Measurements from ENCODE around the gene ASB18. TPM values are rescaled to one million over a fixed set of nuclear protein-coding genes. Genes with fewer than 3 reads are reported as not detected.

Gene ASB18
- total and polyA plus RNA-seq, 2 of the 8 experiments (the other 6 are each of a cell fraction or from before 2014, with no cell fraction given): not detected

DNA sequence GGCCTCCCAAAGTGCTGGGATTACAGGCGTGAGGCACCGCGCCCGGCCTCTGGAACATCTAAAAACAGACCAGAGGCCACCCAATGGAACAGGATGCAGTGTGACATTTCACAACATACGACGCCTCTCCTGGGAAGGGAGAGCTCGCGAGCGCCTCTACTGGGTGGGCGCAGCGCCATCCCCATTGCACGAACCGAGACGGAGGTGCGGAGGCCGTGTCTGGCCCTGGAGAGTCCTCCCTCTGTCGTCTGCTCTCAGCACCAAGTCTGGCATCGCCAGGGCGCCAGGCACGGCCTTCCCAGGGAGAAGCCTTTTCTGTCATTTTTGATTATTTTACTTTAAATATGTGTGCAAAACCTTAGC is 86.6 kb downstream of the ASB18 start:
- peak overlapping the region; percentile 64 to 81 for H3K4me2 ChIP-seq (ENCODE audit: insufficient read depth in 1 of 2, low read depth in 2 of 2, low read length in 2 of 2)
- no peak overlapping the region for H2BK15ac ChIP-seq (ENCODE audit: low read length)
- DNase-seq (ENCODE audit: low read depth in 1 of 2, low spot score in 2 of 2) (peak in 1 of 2 experiments; percentile 91), FAIRE-seq (no peak)
- H3K27me3 ChIP-seq (replicated peaks in 1 of 4; ENCODE audit: control insufficient read depth in 3 of 4, extremely low read depth in 1 of 4, insufficient read depth in 3 of 4, low read length in 3 of 4): peaks cover 47 to 73% (median 64%) of the 10 kb centered on the region in 4 experiments
- H3K4ac ChIP-seq (replicated peaks; ENCODE audit: insufficient read length, low read depth, low read length): no peak overlapping the region
- peak overlapping the region; percentile 48; the same call in 1 of the 2 replicates for H3K18ac ChIP-seq (ENCODE audit: extremely low read depth, low read length)
- H3K4me1 ChIP-seq (replicated peaks in 1 of 4; ENCODE audit: control insufficient read depth in 3 of 4, insufficient read depth in 4 of 4, low read length in 3 of 4): peaks cover 11 to 32% (median 18%) of the 10 kb centered on the region in 4 experiments
- no peak overlapping the region for H4K91ac ChIP-seq (replicated peaks; ENCODE audit: insufficient read length, low read length)
- no peak overlapping the region for H3K56ac ChIP-seq (replicated peaks; ENCODE audit: insufficient read length, low read depth, low read length)
- no peak overlapping the region for H3K27ac ChIP-seq (ENCODE audit: low read depth, low read length)
- H4K20me1 ChIP-seq (replicated peaks in 1 of 2; ENCODE audit: control insufficient read depth in 1 of 2, insufficient read depth in 2 of 2, low read length in 2 of 2): peaks cover 8 to 14% of the 10 kb centered on the region in 2 experiments
- no peaks in the 10 kb centered on the region for H3K79me1 ChIP-seq (ENCODE audit: low read depth, low read length)
- H2AK5ac ChIP-seq (ENCODE audit: low read depth, low read length): no peak overlapping the region
- peaks cover 8% of the 10 kb centered on the region; the same call in 1 of the 2 replicates for H3K23me2 ChIP-seq (ENCODE audit: low read depth, low read length)
- H2BK5ac ChIP-seq (ENCODE audit: low read depth, low read length): no peak overlapping the region
- no peak overlapping the region for H2AFZ ChIP-seq (ENCODE audit: low read length)
- ChIA-PET CTCF (ENCODE audit: partially characterized antibody) (interaction anchor here (0.6 to 9.4 kb wide), 69 partner anchors 9 to 1046 kb away, joined by 3 to 87 read pairs (median 5); partner anchors contain the start of gene GBX2), POLR2A (ENCODE audit: partially characterized antibody) (interaction anchor here (0.9 to 1.8 kb wide), 4 partner anchors 9 to 61 kb away, joined by 3 to 7 read pairs (median 6); partner anchors contain the start of gene GBX2)
- 14% methylated on average over 20 of the region's 20 CpGs; no CpG with 5 or more reads in 1 of the 2 experiments for WGBS, 2 experiments (ENCODE audit: extremely low coverage in 1 of 2, insufficient coverage in 1 of 2, insufficient read length in 1 of 2, insufficient replicate concordance in 2 of 2, low coverage in 1 of 2, low lambda C conversion rate in 2 of 2, missing lambda C conversion rate in 1 of 2)
- H3K79me2 ChIP-seq (ENCODE audit: control insufficient read depth in 1 of 2, insufficient read depth in 2 of 2, low read length in 2 of 2): no peaks in the 10 kb centered on the region
- H3K23ac ChIP-seq (ENCODE audit: insufficient read length): no peak overlapping the region
- H2BK12ac ChIP-seq (ENCODE audit: low read depth, low read length): no peak overlapping the region
- no peak overlapping the region for H3K9ac ChIP-seq (replicated peaks in 1 of 4; ENCODE audit: extremely low read depth in 1 of 4, low read depth in 3 of 4, low read length in 3 of 4)
- H2BK120ac ChIP-seq (replicated peaks; ENCODE audit: low read depth, low read length): no peak overlapping the region
- no peak overlapping the region for H4K5ac ChIP-seq (ENCODE audit: insufficient read length, low read depth, low read length)
- H3K9me3 ChIP-seq (ENCODE audit: insufficient read depth in 2 of 2, low read depth in 1 of 2, low read length in 1 of 2): no peaks in the 10 kb centered on the region
- H2BK20ac ChIP-seq (ENCODE audit: low read length): no peak overlapping the region
- H3K36me3 ChIP-seq (ENCODE audit: control insufficient read depth in 2 of 4, insufficient read depth in 4 of 4, low read length in 3 of 4): peaks cover 0 to 2% (median 0%) of the 10 kb centered on the region in 4 experiments; a peak in 1 of 8 replicates
- H3K4me3 ChIP-seq (ENCODE audit: extremely low read depth in 1 of 4, insufficient read depth in 2 of 4, low read depth in 3 of 4, low read length in 4 of 4): peak overlapping the region in 1 of 4 experiments; percentile 59; a peak in 3 of 8 replicates
- no peak overlapping the region for H4K8ac ChIP-seq (ENCODE audit: extremely low read depth, insufficient read depth, low read length)
- no peak overlapping the region for H3K14ac ChIP-seq (ENCODE audit: insufficient read length)
- TF ChIP-seq GABPA (IDR thresholded peaks at IDR 0.05; ENCODE audit: borderline replicate concordance, insufficient read depth, low read length): no peak
- peak; percentile 50 to 65 for TF ChIP-seq RAD21 (IDR thresholded peaks at IDR 0.05 in 1 of 2, conservative IDR thresholded peaks at IDR 0.05 in 1 of 2; ENCODE audit: low read depth in 2 of 2, low read length in 2 of 2)
- TF ChIP-seq CEBPB (IDR thresholded peaks at IDR 0.05; ENCODE audit: low read depth, low read length): peak; percentile 79
- TF ChIP-seq, protein P1, sequence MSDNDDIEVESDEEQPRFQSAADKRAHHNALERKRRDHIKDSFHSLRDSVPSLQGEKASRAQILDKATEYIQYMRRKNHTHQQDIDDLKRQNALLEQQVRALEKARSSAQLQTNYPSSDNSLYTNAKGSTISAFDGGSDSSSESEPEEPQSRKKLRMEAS (IDR thresholded peaks at IDR 0.05): 0 out of 2 replicates have a peak, but pooled peaks have one; percentile 43
- 0 out of 4 replicates have a peak, but pooled peaks of 1 of the 2 experiments have one; percentile 43 for TF ChIP-seq SIN3A (conservative IDR thresholded peaks at IDR 0.05 in 1 of 2, IDR thresholded peaks at IDR 0.05 in 1 of 2; ENCODE audit: low read depth in 1 of 2, low read length in 2 of 2)
- TF ChIP-seq NRF1 (IDR thresholded peaks at IDR 0.05; ENCODE audit: low read depth, low read length): no peak
- TF ChIP-seq CHD2 (IDR thresholded peaks at IDR 0.05; ENCODE audit: low read length): no peak
- TF ChIP-seq, protein P2, sequence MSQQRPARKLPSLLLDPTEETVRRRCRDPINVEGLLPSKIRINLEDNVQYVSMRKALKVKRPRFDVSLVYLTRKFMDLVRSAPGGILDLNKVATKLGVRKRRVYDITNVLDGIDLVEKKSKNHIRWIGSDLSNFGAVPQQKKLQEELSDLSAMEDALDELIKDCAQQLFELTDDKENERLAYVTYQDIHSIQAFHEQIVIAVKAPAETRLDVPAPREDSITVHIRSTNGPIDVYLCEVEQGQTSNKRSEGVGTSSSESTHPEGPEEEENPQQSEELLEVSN (IDR thresholded peaks at IDR 0.05): peak; percentile 51; the same call in 1 of the 2 replicates
- peak; percentile 69; the same call in 1 of the 2 replicates for TF ChIP-seq BACH1 (IDR thresholded peaks at IDR 0.05; ENCODE audit: low read length)

Data from H1 (cell line).